HepG2 (cell line): ENCODE results near the gene SBSN. TPM values are rescaled to one million over a fixed set of nuclear protein-coding genes. Genes with fewer than 3 reads are reported as not detected.

Experiments
- ATAC-seq: fragments of 200-7000 bp; cut with Tn5 transposase; 3 replicates; pipeline ENCODE4 v1.9.1; 2020; ENCODE audit warnings: mild to moderate bottlenecking, moderate library complexity
- BruUV-seq: library from RNA; stranded (reverse); fragments of 400-500 nt; replicated peaks from 2 replicates; lab custom pipeline; 2021; lab: Mats Ljungman, UMichigan
- CTCF ChIA-PET: fragments of 300-600 bp; formaldehyde crosslinking; extraction: SDS; loops from one replicate; lab custom pipeline; 2021; ENCODE audit warnings: low total read pairs, inconsistent platforms, low intra/inter-chr PET ratio; lab: Yijun Ruan, JAX
- POLR2A ChIA-PET: fragments of 350-600 bp; sonication (Branson Sonifier 250); formaldehyde crosslinking; loops from one replicate; lab custom pipeline; 2020; ENCODE audit warnings: antibody characterized with exemption, inconsistent platforms; lab: Yijun Ruan, JAX
- DNase-seq: peaks from one replicate; pipeline ENCODE4 v3.0.0-alpha.2; 2015; ENCODE audit warnings: low spot score
- FAIRE-seq: peaks from 3 replicates; lab custom pipeline; 2011; peaks lifted over from hg19 to GRCh38; lab: Jason Lieb, UNC
- H2AFZ ChIP-seq: one replicate; pipeline ENCODE4 v1.6.1; 2011; ENCODE audit warnings: low read length, inconsistent platforms
- H3K27ac ChIP-seq: fragments of 300-600 bp; 3 replicates; pipeline ENCODE4 v1.8.0; 2011; ENCODE audit warnings: mixed run types, mild to moderate bottlenecking, mixed read lengths, low read length, inconsistent platforms; ENCODE audit not compliant: insufficient read depth; ENCODE audit errors: extremely low read length
- H3K27me3 ChIP-seq, 2 experiments: fragments of 200-600 bp in 1 of 2; 2 replicates in 1 of 2; 3 replicates in 1 of 2; pipeline versions ENCODE4 v1.6.0 to v1.8.0; 2011; ENCODE audit warnings: low read length in 2 of 2, mild to moderate bottlenecking in 2 of 2, moderate library complexity in 2 of 2, inconsistent platforms in 1 of 2; ENCODE audit not compliant: insufficient read depth in 2 of 2, control insufficient read depth in 1 of 2
- H3K36me3 ChIP-seq, 2 experiments: fragments of 200-600 bp in 1 of 2; replicated peaks in 1 of 2; 2 replicates in 1 of 2; 3 replicates in 1 of 2; pipeline versions ENCODE4 v1.5.1 to v1.8.0; 2011; ENCODE audit warnings: low read length in 2 of 2, inconsistent platforms in 1 of 2; ENCODE audit not compliant: insufficient read depth in 2 of 2, control insufficient read depth in 1 of 2
- H3K4me1 ChIP-seq: 2 replicates; pipeline ENCODE4 v1.5.1; 2012; ENCODE audit warnings: low read length, inconsistent platforms; ENCODE audit not compliant: insufficient read depth
- H3K4me2 ChIP-seq: 2 replicates; pipeline ENCODE4 v1.6.0; 2011; ENCODE audit warnings: low read depth, low read length, inconsistent platforms
- H3K4me3 ChIP-seq, 3 experiments: fragments of 200-600 bp in 1 of 3; sonication (generic), shearing (Covaris generic) in 1 of 3; replicated peaks in 1 of 3; 2 replicates each; pipeline ENCODE4 v1.5.1; 2011 to 2016; ENCODE audit warnings: low read length in 3 of 3, inconsistent platforms in 2 of 3, low read depth in 2 of 3, mild to moderate bottlenecking in 2 of 3, control low read depth in 1 of 3, mixed read lengths in 1 of 3; ENCODE audit not compliant: insufficient read depth in 1 of 3
- H3K79me2 ChIP-seq: one replicate; pipeline ENCODE4 v1.6.1; 2011; ENCODE audit warnings: low read length, inconsistent platforms; ENCODE audit not compliant: insufficient read depth
- H3K9ac ChIP-seq: 2 replicates; pipeline ENCODE4 v1.6.0; 2011; ENCODE audit warnings: mild to moderate bottlenecking, low read depth, low read length, inconsistent platforms; ENCODE audit not compliant: insufficient read depth
- H3K9me3 ChIP-seq: 2 replicates; pipeline ENCODE4 v1.5.1; 2012; ENCODE audit warnings: mild to moderate bottlenecking, low read length
- H4K20me1 ChIP-seq: 2 replicates; pipeline ENCODE4 v1.6.0; 2011; ENCODE audit warnings: inconsistent platforms, mild to moderate bottlenecking, low read length, moderate library complexity; ENCODE audit not compliant: insufficient read depth
- ELF1 ChIP-seq: sonication (generic); formaldehyde crosslinking; IDR thresholded peaks from 2 replicates; pipeline ENCODE4 v1.4.0; 2020; ENCODE audit warnings: missing genetic modification reagents
- KAT2B ChIP-seq: fragments of 150-350 bp; IDR thresholded peaks from 2 replicates; pipeline ENCODE4 v1.6.1; 2014; ENCODE audit warnings: low read depth, low read length, borderline replicate concordance
- SCMH1 ChIP-seq: sonication (generic); formaldehyde crosslinking; IDR thresholded peaks from 2 replicates; pipeline ENCODE4 v1.9.0; 2021; ENCODE audit warnings: missing genetic modification reagents, mild to moderate bottlenecking, borderline replicate concordance
- ZNF274 ChIP-seq: sonication (generic); formaldehyde crosslinking; IDR thresholded peaks from 2 replicates; pipeline ENCODE4 v1.5.1; 2020; ENCODE audit warnings: mild to moderate bottlenecking, missing genetic modification reagents
- ZNF776 ChIP-seq: sonication (generic); formaldehyde crosslinking; IDR thresholded peaks from 2 replicates; pipeline ENCODE4 v1.4.0; 2020; ENCODE audit warnings: mild to moderate bottlenecking, missing genetic modification reagents
- ZNF839 ChIP-seq: sonication (generic); formaldehyde crosslinking; IDR thresholded peaks from 2 replicates; pipeline ENCODE4 v1.4.0; 2020; ENCODE audit warnings: missing genetic modification reagents, mild to moderate bottlenecking, borderline replicate concordance
- WGBS: methylation state at CpG from one replicate; pipeline ENCODE4 v1.1.6; 2017; ENCODE audit warnings: low lambda C conversion rate; 5-methylcytosine and 5-hydroxymethylcytosine counted together
- in situ Hi-C: cut with HindIII; loops from 2 replicates; pipeline ENCODE4 v1.10.0; 2017; ENCODE audit warnings: low pct_unique_long_range_greater_than_20kb; ENCODE audit not compliant: extremely low pct_ligation_motif_present
- intact Hi-C: fragments of 100-400 bp; cut with micrococcal nuclease; formaldehyde crosslinking; loops from one replicate; pipeline ENCODE4 v1.10.0; 2022; ENCODE audit not compliant: unreplicated experiment
- polyA plus RNA-seq, 8 experiments: library from polyadenylated mRNA; depleted of rRNA in 3 of 8; stranded (reverse) in 7 of 8; unstranded in 1 of 8; fragments of >200 nt; fragmentation: Illumina TruSeq in 4 of 8; extraction: Trizol in 4 of 8; gene quantifications; 2 replicates each; pipeline versions ENCODE4 v1.2.1 to v1.2.3, GENCODE V29; 2011 to 2016; ENCODE audit warnings: low read depth in 4 of 8, missing spikeins in 1 of 8, mixed read lengths in 1 of 8; ENCODE audit not compliant: insufficient read depth in 1 of 8
- total RNA-seq, 5 experiments: library from RNA; depleted of rRNA; stranded (reverse); fragments of >200 nt; fragmentation: Illumina TruSeq; extraction: Trizol; gene quantifications; 2 replicates each; pipeline ENCODE4 v1.2.3, GENCODE V29; 2016; ENCODE audit warnings: low read depth in 1 of 5

The SBSN gene
- total and polyA plus RNA-seq, 2 of the 13 experiments (the other 11 are each of a cell fraction or from before 2014, with no cell fraction given) = not detected

DNA sequence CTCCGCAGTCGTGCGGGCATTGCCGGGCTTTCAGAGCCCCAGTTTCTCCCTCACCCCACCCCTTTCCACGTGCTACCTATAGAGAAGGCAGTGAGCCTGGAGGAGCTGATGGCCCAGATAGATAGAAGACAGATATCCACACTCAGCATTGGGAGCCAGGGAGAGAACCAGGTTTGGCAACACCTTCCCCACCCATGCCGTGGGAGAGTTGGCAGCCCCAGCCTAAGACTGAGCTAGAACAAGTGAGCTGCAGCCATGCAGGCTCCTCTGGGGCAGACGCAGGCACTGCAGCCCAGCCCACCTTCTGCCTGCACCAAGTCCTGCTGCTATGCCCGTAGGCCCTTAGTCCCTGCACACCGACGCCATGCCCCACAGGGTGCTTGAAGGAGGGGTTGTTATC is 27.5 kb downstream of the SBSN start:
- no peaks in the 10 kb centered on the region for H4K20me1 ChIP-seq
- intact Hi-C loops (no loop called here), in situ Hi-C loops (no loop called here)
- H3K4me1 ChIP-seq = peaks cover 7% of the 10 kb centered on the region
- no peak for TF ChIP-seq ZNF839
- TF ChIP-seq ELF1 (CRISPR knock-in tag) = no peak
- ChIA-PET POLR2A (no interaction called here), CTCF (no interaction called here)
- WGBS = 94% methylated on average over 10 of the region's 10 CpGs
- H3K27me3 ChIP-seq = no peaks in the 10 kb centered on the region
- H2AFZ ChIP-seq = no peak overlapping the region
- no peak for DNase-seq
- H3K27ac ChIP-seq = no peak overlapping the region
- BruUV-seq = no TSS peak
- no peak for FAIRE-seq
- no peaks in the 10 kb centered on the region for H3K9me3 ChIP-seq
- no peak overlapping the region for H3K9ac ChIP-seq
- no peak overlapping the region for H3K4me2 ChIP-seq
- peaks cover 3 to 15% of the 10 kb centered on the region in 2 experiments; a peak in 3 of 5 replicates for H3K36me3 ChIP-seq
- no peak for ATAC-seq
- no peaks in the 10 kb centered on the region for H3K79me2 ChIP-seq
- no peak overlapping the region for H3K4me3 ChIP-seq

DNA sequence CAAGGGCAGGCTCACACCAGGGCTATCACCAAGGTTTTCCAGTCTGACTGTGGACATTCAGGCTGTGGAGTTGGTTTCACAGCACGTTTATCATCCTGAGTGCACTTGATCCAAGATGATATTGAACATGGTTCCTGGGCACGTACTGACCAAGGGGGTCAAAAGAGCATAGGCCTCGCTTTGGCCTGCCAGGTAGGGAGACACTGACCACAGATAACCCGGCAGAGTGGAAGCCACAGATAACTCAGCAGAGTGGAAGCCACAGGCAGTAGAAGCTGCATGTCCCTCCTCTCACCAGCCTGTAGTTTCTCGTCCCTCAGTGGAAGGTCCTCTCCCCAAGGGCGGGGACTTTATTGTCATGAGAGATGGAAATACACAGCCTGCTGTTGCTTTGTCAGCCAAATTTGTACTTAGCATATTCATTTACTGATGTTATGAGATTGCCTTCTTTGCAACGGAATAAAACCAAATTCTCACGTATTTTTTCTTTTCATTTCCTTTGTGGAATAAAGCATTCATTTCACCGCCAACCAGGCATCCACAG is 29.1 kb downstream of the SBSN start:
- no peak for FAIRE-seq
- POLR2A ChIA-PET = no interaction called here

More for the DNA sequence above, 29.1 kb downstream of the SBSN start:
- ATAC-seq (no peak), DNase-seq (no peak)
- no peaks in the 10 kb centered on the region for H3K9me3 ChIP-seq
- WGBS = 95% methylated on average over 7 of the region's 9 CpGs
- in situ Hi-C loops (no loop called here), intact Hi-C loops (loop anchor here (10.0 kb wide), 1 partner anchor 254 kb away; the partner anchor contains the start of gene LSR)
- H3K4me1 ChIP-seq = peaks cover 15% of the 10 kb centered on the region
- H3K36me3 ChIP-seq = peaks cover 0 to 10% of the 10 kb centered on the region in 2 experiments; a peak in 2 of 5 replicates
- H3K79me2 ChIP-seq = no peaks in the 10 kb centered on the region
- H4K20me1 ChIP-seq = no peaks in the 10 kb centered on the region
- no peak overlapping the region for H3K27ac ChIP-seq
- no TSS peak for BruUV-seq
- H3K4me3 ChIP-seq = no peak overlapping the region
- H3K9ac ChIP-seq = no peak overlapping the region
- no peak overlapping the region for H2AFZ ChIP-seq
- CTCF ChIA-PET = no interaction called here
- no peak overlapping the region for H3K4me2 ChIP-seq
- TF ChIP-seq ZNF274 (CRISPR knock-in tag) (no peak), KAT2B (no peak), SCMH1 (no peak), ZNF776 (CRISPR knock-in tag) (no peak)
- no peaks in the 10 kb centered on the region for H3K27me3 ChIP-seq
